Esophagus squamous epithelium (tissue), 4 donors: ENCODE measurements around the gene PPIP5K1.

Experiments used
- POLR2A ChIP-seq, 4 donors: fragments of 450-650 bp; IDR thresholded peaks; one replicate each; pipeline ENCODE4 v1.6.1; 2017; ENCODE audit warnings: antibody characterized with exemption in 4 of 4, mild to moderate bottlenecking in 4 of 4, moderate library complexity in 3 of 4
- TF ChIP-seq, protein P1 (sequence below), 6 experiments: fragments of 450-650 bp in 4 of 6; fragments of 200-600 bp in 2 of 6; sonication (generic) in 2 of 6; IDR thresholded peaks; one replicate each; pipeline ENCODE4 v1.5.1; 2016 to 2019; ENCODE audit warnings: antibody characterized with exemption in 6 of 6, mild to moderate bottlenecking in 4 of 6, moderate library complexity in 4 of 6

DNA sequence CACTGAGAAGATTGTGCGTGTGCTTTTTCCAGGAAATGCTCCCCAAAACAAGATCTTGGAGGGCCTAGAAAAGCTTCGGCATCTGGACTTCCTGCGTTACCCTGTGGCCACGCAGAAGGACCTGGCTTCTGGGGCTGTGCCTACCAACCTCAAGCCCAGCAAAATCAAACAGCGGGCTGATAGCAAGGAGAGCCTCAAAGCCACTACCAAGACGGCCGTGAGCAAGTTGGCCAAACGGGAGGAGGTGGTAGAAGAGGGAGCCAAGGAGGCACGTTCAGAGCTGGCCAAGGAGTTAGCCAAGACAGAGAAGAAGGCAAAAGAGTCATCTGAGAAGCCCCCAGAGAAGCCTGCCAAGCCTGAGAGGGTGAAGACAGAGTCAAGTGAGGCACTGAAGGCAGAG, 67.8 kb downstream of the PPIP5K1 start:
- TF ChIP-seq, protein P1, sequence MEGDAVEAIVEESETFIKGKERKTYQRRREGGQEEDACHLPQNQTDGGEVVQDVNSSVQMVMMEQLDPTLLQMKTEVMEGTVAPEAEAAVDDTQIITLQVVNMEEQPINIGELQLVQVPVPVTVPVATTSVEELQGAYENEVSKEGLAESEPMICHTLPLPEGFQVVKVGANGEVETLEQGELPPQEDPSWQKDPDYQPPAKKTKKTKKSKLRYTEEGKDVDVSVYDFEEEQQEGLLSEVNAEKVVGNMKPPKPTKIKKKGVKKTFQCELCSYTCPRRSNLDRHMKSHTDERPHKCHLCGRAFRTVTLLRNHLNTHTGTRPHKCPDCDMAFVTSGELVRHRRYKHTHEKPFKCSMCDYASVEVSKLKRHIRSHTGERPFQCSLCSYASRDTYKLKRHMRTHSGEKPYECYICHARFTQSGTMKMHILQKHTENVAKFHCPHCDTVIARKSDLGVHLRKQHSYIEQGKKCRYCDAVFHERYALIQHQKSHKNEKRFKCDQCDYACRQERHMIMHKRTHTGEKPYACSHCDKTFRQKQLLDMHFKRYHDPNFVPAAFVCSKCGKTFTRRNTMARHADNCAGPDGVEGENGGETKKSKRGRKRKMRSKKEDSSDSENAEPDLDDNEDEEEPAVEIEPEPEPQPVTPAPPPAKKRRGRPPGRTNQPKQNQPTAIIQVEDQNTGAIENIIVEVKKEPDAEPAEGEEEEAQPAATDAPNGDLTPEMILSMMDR (IDR thresholded peaks at IDR 0.05): no peak
- no peak for TF ChIP-seq POLR2A (IDR thresholded peaks at IDR 0.05)
